DOHH2 (cell line): ENCODE results near the gene LAT.

Experiments
- H3F3A ChIP-seq: fragments of 200-600 bp; sonication (generic), shearing (Covaris generic); 2 replicates; pipeline ENCODE4 v1.6.0; 2016; ENCODE audit warnings: antibody characterized with exemption, mild to moderate bottlenecking; ENCODE audit not compliant: control insufficient read depth, insufficient read depth
- H3K27ac ChIP-seq: fragments of 200-600 bp; sonication (generic); 2 replicates; pipeline ENCODE4 v1.5.1; 2014; ENCODE audit warnings: low read depth, mild to moderate bottlenecking, low read length, moderate library complexity
- H3K27me3 ChIP-seq: fragments of 200-600 bp; sonication (generic); 2 replicates; pipeline ENCODE4 v1.6.1; 2014; ENCODE audit warnings: mild to moderate bottlenecking, low read length, mixed read lengths; ENCODE audit not compliant: control insufficient read depth
- H3K36me3 ChIP-seq: fragments of 200-600 bp; sonication (generic); 2 replicates; pipeline ENCODE4 v1.6.1; 2014; ENCODE audit warnings: mild to moderate bottlenecking, low read length, moderate library complexity, mixed read lengths; ENCODE audit not compliant: control insufficient read depth
- H3K4me1 ChIP-seq: fragments of 200-600 bp; sonication (generic); 2 replicates; pipeline ENCODE4 v1.6.1; 2014; ENCODE audit warnings: mild to moderate bottlenecking, low read length, mixed read lengths; ENCODE audit not compliant: control insufficient read depth
- H3K4me2 ChIP-seq: fragments of 200-600 bp; sonication (generic); 2 replicates; pipeline ENCODE4 v1.6.0; 2014; ENCODE audit warnings: mild to moderate bottlenecking, low read length, moderate library complexity
- H3K4me3 ChIP-seq: fragments of 200-600 bp; sonication (generic); 2 replicates; pipeline ENCODE4 v1.5.1; 2014; ENCODE audit warnings: mild to moderate bottlenecking, low read length, mixed read lengths
- H3K79me2 ChIP-seq: fragments of 200-600 bp; sonication (generic); 2 replicates; pipeline ENCODE4 v1.6.1; 2014; ENCODE audit warnings: mild to moderate bottlenecking, low read length, mixed read lengths; ENCODE audit not compliant: control insufficient read depth
- H3K9me2 ChIP-seq: fragments of 200-600 bp; sonication (generic); replicated peaks from 2 replicates; pipeline ENCODE4 v1.6.1; 2014; ENCODE audit warnings: mild to moderate bottlenecking, low read length, mixed read lengths; ENCODE audit not compliant: control insufficient read depth
- H3K9me3 ChIP-seq: fragments of 200-600 bp; sonication (generic); 2 replicates; pipeline ENCODE4 v1.6.1; 2014; ENCODE audit warnings: antibody characterized with exemption, low read length, mixed read lengths; ENCODE audit not compliant: control insufficient read depth, insufficient read depth
- H4K20me1 ChIP-seq: fragments of 200-600 bp; sonication (generic); 2 replicates; pipeline ENCODE4 v1.6.0; 2014; ENCODE audit warnings: low read depth, mild to moderate bottlenecking, antibody characterized with exemption, low read length, moderate library complexity; ENCODE audit not compliant: control insufficient read depth, insufficient read depth
- CTCF ChIP-seq: fragments of 200-600 bp; sonication (generic); IDR thresholded peaks from one replicate; pipeline ENCODE4 v1.5.1; 2014; ENCODE audit warnings: antibody characterized with exemption, mild to moderate bottlenecking, low read depth, low read length; ENCODE audit not compliant: poor library complexity, severe bottlenecking
- EZH2phosphoT487 ChIP-seq: fragments of 200-600 bp; sonication (generic); IDR thresholded peaks from 2 replicates; pipeline ENCODE4 v1.6.1; 2017; ENCODE audit warnings: borderline replicate concordance, mild to moderate bottlenecking, antibody characterized with exemption, low read length, moderate library complexity, mixed read lengths

LAT gene

GRCh38 chr16:29028457-29029167, 43.8 kb downstream of the LAT start:
- Histone ChIP-seq H3F3A (no peaks in the 10 kb centered on the region), H3K4me2 (no peak overlapping the region), H3K9me3 (no peaks in the 10 kb centered on the region), H3K36me3 (no peaks in the 10 kb centered on the region), H3K4me1 (peaks cover 3% of the 10 kb centered on the region; the same call in 1 of the 2 replicates), H3K4me3 (no peak overlapping the region), H3K9me2 (no peaks in the 10 kb centered on the region), H3K27me3 (peaks cover 13% of the 10 kb centered on the region), H4K20me1 (no peaks in the 10 kb centered on the region), H3K79me2 (no peaks in the 10 kb centered on the region), H3K27ac (no peak overlapping the region)
- TF ChIP-seq EZH2phosphoT487: no peak
- no peak for TF ChIP-seq CTCF

GRCh38 chr16:29029168-29029994, 44.5 kb downstream of the LAT start:
- Histone ChIP-seq H3K4me1 (peaks cover 3% of the 10 kb centered on the region; the same call in 1 of the 2 replicates), H4K20me1 (no peaks in the 10 kb centered on the region), H3K27ac (no peak overlapping the region)

GRCh38 chr16:29030086-29030840, 45.4 kb downstream of the LAT start:
- no peaks in the 10 kb centered on the region for H3K36me3 ChIP-seq
- H3K27me3 ChIP-seq: peaks cover 6% of the 10 kb centered on the region
- peaks cover 3% of the 10 kb centered on the region; the same call in 1 of the 2 replicates for H3K4me1 ChIP-seq
- no peak overlapping the region for H3K4me2 ChIP-seq
- H3K9me2 ChIP-seq: no peaks in the 10 kb centered on the region
- H3F3A ChIP-seq: no peaks in the 10 kb centered on the region
- H3K79me2 ChIP-seq: no peaks in the 10 kb centered on the region
- TF ChIP-seq CTCF (no peak), EZH2phosphoT487 (no peak)
- H3K27ac ChIP-seq: no peak overlapping the region
- H4K20me1 ChIP-seq: no peaks in the 10 kb centered on the region
- no peaks in the 10 kb centered on the region for H3K9me3 ChIP-seq
- no peak overlapping the region for H3K4me3 ChIP-seq

More at GRCh38 chr16:29029168-29029994, 44.5 kb downstream of the LAT start:
- Histone ChIP-seq H3K27me3 (peaks cover 8% of the 10 kb centered on the region), H3K4me3 (no peak overlapping the region), H3K4me2 (no peak overlapping the region), H3K9me2 (no peaks in the 10 kb centered on the region), H3F3A (no peaks in the 10 kb centered on the region), H3K79me2 (no peaks in the 10 kb centered on the region), H3K9me3 (no peaks in the 10 kb centered on the region), H3K36me3 (no peaks in the 10 kb centered on the region)
- TF ChIP-seq CTCF (no peak), EZH2phosphoT487 (no peak)
